ENCODE measurements around the gene ADCK1. TPM values are rescaled to one million over a fixed set of nuclear protein-coding genes. Genes with fewer than 3 reads are reported as not detected.

ADCK1 gene
- polyA plus RNA-seq, 2 of the 4 experiments (the other 2 are of a cell fraction), result 6.6 to 8.1 TPM

DNA sequence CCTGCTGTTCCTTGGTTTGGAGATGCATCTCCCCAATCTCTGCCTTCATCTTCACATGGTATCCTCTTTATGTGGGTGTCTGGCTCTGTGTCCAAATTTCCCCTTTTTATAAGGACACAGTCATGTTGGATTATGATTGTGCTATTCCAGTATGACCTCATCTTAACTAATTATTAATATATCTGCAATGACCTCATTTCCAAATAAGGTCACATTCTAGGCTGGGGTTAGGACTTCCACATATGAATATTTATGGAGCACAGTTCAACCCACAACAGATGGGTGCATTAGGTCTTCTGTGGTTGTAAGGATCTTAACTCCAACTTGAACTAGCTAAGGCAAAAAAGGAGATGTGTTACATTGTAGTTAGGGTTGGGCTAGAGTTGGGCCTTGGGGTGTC is 69.4 kb downstream of the ADCK1 start:
- DNase-seq (ENCODE audit: low read depth in 1 of 2, low spot score in 1 of 2) (no peak), ATAC-seq (no peak), FAIRE-seq (no peak)
- ChIA-PET CTCF (interaction anchor here (1.9 kb wide), 1 partner anchor 697 kb away, joined by 9 read pairs; no protein-coding TSS in a partner anchor), POLR2A (no interaction called here)
- Histone ChIP-seq H3K4me1 (no peaks in the 10 kb centered on the region), H3K4me2 (no peak overlapping the region), H3K9me3 (no peaks in the 10 kb centered on the region), H3K4me3 (no peak overlapping the region), H3K27ac (no peak overlapping the region)
- TF ChIP-seq SREBF2 (IDR thresholded peaks at IDR 0.05) (no peak), EP300 (IDR thresholded peaks at IDR 0.05) (no peak), RARB (CRISPR knock-in tag; IDR thresholded peaks at IDR 0.05) (no peak), JUNB (IDR thresholded peaks at IDR 0.05) (no peak), ZFP36 (IDR thresholded peaks at IDR 0.05; ENCODE audit: borderline replicate concordance, partially characterized antibody) (no peak)
- TF ChIP-seq, protein P1, sequence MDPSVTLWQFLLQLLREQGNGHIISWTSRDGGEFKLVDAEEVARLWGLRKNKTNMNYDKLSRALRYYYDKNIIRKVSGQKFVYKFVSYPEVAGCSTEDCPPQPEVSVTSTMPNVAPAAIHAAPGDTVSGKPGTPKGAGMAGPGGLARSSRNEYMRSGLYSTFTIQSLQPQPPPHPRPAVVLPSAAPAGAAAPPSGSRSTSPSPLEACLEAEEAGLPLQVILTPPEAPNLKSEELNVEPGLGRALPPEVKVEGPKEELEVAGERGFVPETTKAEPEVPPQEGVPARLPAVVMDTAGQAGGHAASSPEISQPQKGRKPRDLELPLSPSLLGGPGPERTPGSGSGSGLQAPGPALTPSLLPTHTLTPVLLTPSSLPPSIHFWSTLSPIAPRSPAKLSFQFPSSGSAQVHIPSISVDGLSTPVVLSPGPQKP (IDR thresholded peaks at IDR 0.05; ENCODE audit: low read depth, low read length), result no peak

- no peak for DNase-seq (ENCODE audit: low read depth in 1 of 2, low spot score in 1 of 2)
- POLR2A ChIA-PET, result no interaction called here
- Histone ChIP-seq H3K4me2 (no peak overlapping the region), H3K4me3 (no peak overlapping the region), H3K9me3 (no peaks in the 10 kb centered on the region), H3K27ac (no peak overlapping the region), H3K4me1 (no peaks in the 10 kb centered on the region)
- WGBS (ENCODE audit: missing lambda C conversion rate), result 51% methylated on average over 4 of the region's 4 CpGs
- TF ChIP-seq REST (IDR thresholded peaks at IDR 0.05), result no peak
- TF ChIP-seq MAZ (IDR thresholded peaks at IDR 0.05; ENCODE audit: borderline replicate concordance, low read depth, low read length), result no peak
- no peak for TF ChIP-seq FOSB (CRISPR knock-in tag; IDR thresholded peaks at IDR 0.05)
- TF ChIP-seq CHD4 (IDR thresholded peaks at IDR 0.05; ENCODE audit: borderline replicate concordance), result no peak
- TF ChIP-seq POLR2AphosphoS2 (conservative IDR thresholded peaks at IDR 0.05; ENCODE audit: low read length), result no peak
- no peak for TF ChIP-seq KDM5A (IDR thresholded peaks at IDR 0.05)
- TF ChIP-seq SMC3 (IDR thresholded peaks at IDR 0.05), result no peak
- TF ChIP-seq EHF (CRISPR knock-in tag; IDR thresholded peaks at IDR 0.05), result no peak
- no peak for TF ChIP-seq NPAS2 (CRISPR knock-in tag; IDR thresholded peaks at IDR 0.05; ENCODE audit: borderline replicate concordance)
- TF ChIP-seq NR3C1 (IDR thresholded peaks at IDR 0.05), result no peak
- TF ChIP-seq FOXS1 (CRISPR knock-in tag; IDR thresholded peaks at IDR 0.05), result no peak
- no peak for ATAC-seq
- no peak for FAIRE-seq
- CTCF ChIA-PET, result interaction anchor here (0.7 to 3.0 kb wide), 3 partner anchors 8 to 696 kb away, joined by 3 to 15 read pairs (median 6); no protein-coding TSS in a partner anchor
These were observed 70.7 kb downstream of the ADCK1 start for GRCh38 chr14:77870646-77871045.

GRCh38 chr14:77872152-77872551 is 72.2 kb downstream of the ADCK1 start:
- Histone ChIP-seq H3K27ac (no peak overlapping the region), H3K4me1 (no peaks in the 10 kb centered on the region), H3K4me3 (no peak overlapping the region), H3K9me3 (no peaks in the 10 kb centered on the region), H3K4me2 (no peak overlapping the region)
- FAIRE-seq, result no peak
- POLR2A ChIA-PET, result no interaction called here
- CTCF ChIA-PET, result interaction anchor here (1.2 to 3.0 kb wide), 2 partner anchors 10 to 12 kb away, joined by 3 to 15 read pairs; no protein-coding TSS in a partner anchor
- no peak for DNase-seq (ENCODE audit: low read depth in 1 of 2, low spot score in 1 of 2)
- no peak for ATAC-seq
- TF ChIP-seq SREBF2 (IDR thresholded peaks at IDR 0.05) (no peak), HOXB5 (CRISPR knock-in tag; IDR thresholded peaks at IDR 0.05) (no peak), MYC (IDR thresholded peaks at IDR 0.05; ENCODE audit: borderline replicate concordance, low read length) (no peak), TFCP2L1 (CRISPR knock-in tag; IDR thresholded peaks at IDR 0.05) (no peak)
- 77% methylated on average over 8 of the region's 8 CpGs for WGBS (ENCODE audit: missing lambda C conversion rate)
